OCI-LY7 (cell line): ENCODE data around the gene PIGQ.

ENCODE experiments used
- CTCF ChIP-seq: fragments of 200-600 bp; sonication (generic); conservative IDR thresholded peaks from 2 replicates; pipeline ENCODE4 v1.5.1; 2014; ENCODE audit warnings: mild to moderate bottlenecking, antibody characterized with exemption, low read length, moderate library complexity, mixed read lengths
- EZH2phosphoT487 ChIP-seq: fragments of 200-600 bp; sonication (generic); IDR thresholded peaks from 2 replicates; pipeline ENCODE4 v1.6.1; 2018; ENCODE audit warnings: low read depth, borderline replicate concordance, mild to moderate bottlenecking, mixed run types, antibody characterized with exemption, low read length, moderate library complexity, mixed read lengths

- TF ChIP-seq CTCF (no peak), EZH2phosphoT487 (no peak)
These were observed 37.0 kb downstream of the PIGQ start for GRCh38 chr16:606656-607307.
